ENCODE data around the gene CLASP1. TPM values are rescaled to one million over a fixed set of nuclear protein-coding genes. Genes with fewer than 3 reads are reported as not detected.
A peak's percentile ranks its signal among the peaks of the same experiment; 100 is the strongest.

The CLASP1 gene
- total RNA-seq, 1 experiment from 2014 or later = 27.0 TPM

- in situ Hi-C loops (cut with HindIII; ENCODE audit: low pct_unique_long_range_greater_than_20kb, low sequenced_read_pairs) = no loop called here
- no peak for DNase-seq (ENCODE audit: low read depth, low spot score)
Measured at GRCh38 chr2:121362774-121363173, 286.5 kb downstream of the CLASP1 start.

- no peak for DNase-seq (ENCODE audit: low read depth, low spot score)
- in situ Hi-C loops (cut with HindIII; ENCODE audit: low pct_unique_long_range_greater_than_20kb, low sequenced_read_pairs) = no loop called here
Measured at GRCh38 chr2:121362226-121362625, 287.0 kb downstream of the CLASP1 start.

- DNase-seq (ENCODE audit: low read depth, low spot score) = no peak
- in situ Hi-C loops (cut with HindIII; ENCODE audit: low pct_unique_long_range_greater_than_20kb, low sequenced_read_pairs) = no loop called here
Measured at GRCh38 chr2:121360566-121361300, 288.5 kb downstream of the CLASP1 start.

- no peak for DNase-seq (ENCODE audit: low read depth, low spot score)
- in situ Hi-C loops (cut with HindIII; ENCODE audit: low pct_unique_long_range_greater_than_20kb, low sequenced_read_pairs) = no loop called here
Measured at GRCh38 chr2:121359716-121360565, 289.3 kb downstream of the CLASP1 start.

- in situ Hi-C loops (cut with HindIII; ENCODE audit: low pct_unique_long_range_greater_than_20kb, low sequenced_read_pairs) = no loop called here
- no peak for DNase-seq (ENCODE audit: low read depth, low spot score)
Measured at GRCh38 chr2:121359170-121359569, 290.1 kb downstream of the CLASP1 start.

- in situ Hi-C loops (cut with HindIII; ENCODE audit: low pct_unique_long_range_greater_than_20kb, low sequenced_read_pairs) = no loop called here
- DNase-seq (ENCODE audit: low read depth, low spot score) = no peak
Measured at GRCh38 chr2:121358291-121358690, 291.0 kb downstream of the CLASP1 start.

- DNase-seq (ENCODE audit: low read depth, low spot score) = peak; percentile 85
- in situ Hi-C loops (cut with HindIII; ENCODE audit: low pct_unique_long_range_greater_than_20kb, low sequenced_read_pairs) = no loop called here
Measured at GRCh38 chr2:121356058-121356640, 293.1 kb downstream of the CLASP1 start.

- no peak for DNase-seq (ENCODE audit: low read depth, low spot score)
- in situ Hi-C loops (cut with HindIII; ENCODE audit: low pct_unique_long_range_greater_than_20kb, low sequenced_read_pairs) = no loop called here
Measured at GRCh38 chr2:121355488-121355887, 293.8 kb downstream of the CLASP1 start.

- no peak for DNase-seq (ENCODE audit: low read depth, low spot score)
- in situ Hi-C loops (cut with HindIII; ENCODE audit: low pct_unique_long_range_greater_than_20kb, low sequenced_read_pairs) = no loop called here
Measured at GRCh38 chr2:121351521-121352318, 297.5 kb downstream of the CLASP1 start.

GRCh38 chr2:121350890-121351289, 298.4 kb downstream of the CLASP1 start:
- no peak for DNase-seq (ENCODE audit: low read depth, low spot score)

GRCh38 chr2:121350402-121350775, 298.9 kb downstream of the CLASP1 start:
- DNase-seq (ENCODE audit: low read depth, low spot score) = no peak
- in situ Hi-C loops (cut with HindIII; ENCODE audit: low pct_unique_long_range_greater_than_20kb, low sequenced_read_pairs) = no loop called here

More at GRCh38 chr2:121350890-121351289, 298.4 kb downstream of the CLASP1 start:
- in situ Hi-C loops (cut with HindIII; ENCODE audit: low pct_unique_long_range_greater_than_20kb, low sequenced_read_pairs) = no loop called here

GRCh38 chr2:121349721-121350401, 299.4 kb downstream of the CLASP1 start:
- DNase-seq (ENCODE audit: low read depth, low spot score) = no peak
- in situ Hi-C loops (cut with HindIII; ENCODE audit: low pct_unique_long_range_greater_than_20kb, low sequenced_read_pairs) = no loop called here

GRCh38 chr2:121348128-121348740, 301.0 kb downstream of the CLASP1 start:
- no peak for DNase-seq (ENCODE audit: low read depth, low spot score)
- in situ Hi-C loops (cut with HindIII; ENCODE audit: low pct_unique_long_range_greater_than_20kb, low sequenced_read_pairs) = no loop called here

- DNase-seq (ENCODE audit: low read depth, low spot score) = no peak
- in situ Hi-C loops (cut with HindIII; ENCODE audit: low pct_unique_long_range_greater_than_20kb, low sequenced_read_pairs) = no loop called here
Measured at GRCh38 chr2:121346859-121347258, 302.4 kb downstream of the CLASP1 start.

GRCh38 chr2:121346407-121346806, 302.9 kb downstream of the CLASP1 start:
- in situ Hi-C loops (cut with HindIII; ENCODE audit: low pct_unique_long_range_greater_than_20kb, low sequenced_read_pairs) = no loop called here

GRCh38 chr2:121345887-121346286, 303.4 kb downstream of the CLASP1 start:
- in situ Hi-C loops (cut with HindIII; ENCODE audit: low pct_unique_long_range_greater_than_20kb, low sequenced_read_pairs) = no loop called here
- no peak for DNase-seq (ENCODE audit: low read depth, low spot score)

More at GRCh38 chr2:121346407-121346806, 302.9 kb downstream of the CLASP1 start:
- DNase-seq (ENCODE audit: low read depth, low spot score) = no peak

- in situ Hi-C loops (cut with HindIII; ENCODE audit: low pct_unique_long_range_greater_than_20kb, low sequenced_read_pairs) = no loop called here
- no peak for DNase-seq (ENCODE audit: low read depth, low spot score)
Measured at GRCh38 chr2:121345101-121345500, 304.2 kb downstream of the CLASP1 start.

Measured in SK-MEL-5 (cell line).